GM12878 (cell line): ENCODE results near the gene MACROD2. TPM values are rescaled to one million over a fixed set of nuclear protein-coding genes. Genes with fewer than 3 reads are reported as not detected.

ENCODE experiments used
- ATAC-seq: fragments of 200-7000 bp; cut with Tn5 transposase; 3 replicates; pipeline ENCODE4 v1.9.1; 2020; ENCODE audit warnings: mild to moderate bottlenecking, moderate library complexity
- BruUV-seq: library from RNA; stranded (reverse); fragments of 400-500 nt; replicated peaks from 2 replicates; lab custom pipeline; 2021; lab: Mats Ljungman, UMichigan
- CTCF ChIA-PET: fragments of 300-600 bp; sonication (Branson Sonifier 250); formaldehyde crosslinking; extraction: SDS; loops from one replicate; lab custom pipeline; 2021; ENCODE audit warnings: inconsistent platforms; lab: Yijun Ruan, JAX
- POLR2A ChIA-PET: fragments of 350-600 bp; formaldehyde crosslinking; extraction: SDS; loops from one replicate; lab custom pipeline; 2021; ENCODE audit warnings: inconsistent platforms; lab: Charles Lee
- RAD21 ChIA-PET: fragments of 300-600 bp; sonication (Branson Sonifier 250); formaldehyde crosslinking; loops from one replicate; lab custom pipeline; 2023; ENCODE audit warnings: antibody characterized with exemption; ENCODE audit not compliant: unreplicated experiment; lab: Charles Lee
- SMC1A ChIA-PET: fragments of 300-600 bp; sonication (Branson Sonifier 250); formaldehyde crosslinking; loops from one replicate; lab custom pipeline; 2023; ENCODE audit not compliant: unreplicated experiment, uncharacterized antibody; lab: Charles Lee
- DNase-seq: peaks from one replicate; pipeline ENCODE4 v3.0.0-alpha.2; 2011; ENCODE audit warnings: low read depth, low spot score
- FAIRE-seq: peaks from 3 replicates; lab custom pipeline; 2011; peaks lifted over from hg19 to GRCh38; lab: Jason Lieb, UNC
- H2AFZ ChIP-seq: 2 replicates; pipeline ENCODE4 v1.6.0; 2011; ENCODE audit warnings: low read depth, low read length, control low read depth; ENCODE audit not compliant: control insufficient read depth
- H3K27ac ChIP-seq: 2 replicates; pipeline ENCODE4 v1.5.1; 2011; ENCODE audit warnings: control low read depth; ENCODE audit not compliant: control insufficient read depth, insufficient read depth
- H3K27me3 ChIP-seq, 2 experiments: replicated peaks in 1 of 2; 2 replicates each; pipeline versions ENCODE4 v1.6.0 to v1.6.1; 2011; ENCODE audit warnings: low read length in 1 of 2; ENCODE audit not compliant: control insufficient read depth in 2 of 2, insufficient read depth in 2 of 2
- H3K36me3 ChIP-seq, 2 experiments: 2 replicates each; pipeline ENCODE4 v1.5.1; 2011; ENCODE audit warnings: low read length in 1 of 2; ENCODE audit not compliant: control insufficient read depth in 2 of 2, insufficient read depth in 2 of 2
- H3K4me1 ChIP-seq: 2 replicates; pipeline ENCODE4 v1.6.1; 2011; ENCODE audit warnings: mild to moderate bottlenecking, low read length, moderate library complexity, mixed read lengths; ENCODE audit not compliant: control insufficient read depth, insufficient read depth
- H3K4me2 ChIP-seq: 2 replicates; pipeline ENCODE4 v1.6.0; 2011; ENCODE audit warnings: control low read depth; ENCODE audit not compliant: control insufficient read depth, insufficient read depth
- H3K4me3 ChIP-seq: fragments of 200-600 bp; sonication (generic); 2 replicates; pipeline ENCODE4 v1.5.1; 2016
- H3K79me2 ChIP-seq: 2 replicates; pipeline ENCODE4 v1.6.0; 2011; ENCODE audit warnings: low read length; ENCODE audit not compliant: control insufficient read depth, insufficient read depth
- H3K9ac ChIP-seq: 2 replicates; pipeline ENCODE4 v1.8.0; 2011; ENCODE audit warnings: low read length, control low read depth, mixed read lengths; ENCODE audit not compliant: control insufficient read depth, insufficient read depth
- H3K9me3 ChIP-seq: replicated peaks from 3 replicates; pipeline ENCODE4 v1.5.1; 2011; ENCODE audit warnings: mild to moderate bottlenecking, low read length; ENCODE audit not compliant: control insufficient read depth, insufficient read depth
- H4K20me1 ChIP-seq: 2 replicates; pipeline ENCODE4 v1.6.0; 2011; ENCODE audit not compliant: control insufficient read depth, insufficient read depth
- CEBPB ChIP-seq, 2 experiments: fragments of 150-350 bp in 1 of 2; IDR thresholded peaks; 2 replicates each; pipeline ENCODE4 v1.6.1; 2012 to 2014; ENCODE audit warnings: low read depth in 2 of 2, low read length in 2 of 2, borderline replicate concordance in 1 of 2, inconsistent platforms in 1 of 2
- CHD2 ChIP-seq: IDR thresholded peaks from 2 replicates; pipeline ENCODE4 v1.6.1; 2011; ENCODE audit warnings: low read depth, low read length, improper control_type of control experiment, borderline replicate concordance
- HDAC2 ChIP-seq: fragments of 200-600 bp; sonication (generic); IDR thresholded peaks from 2 replicates; pipeline ENCODE4 v1.6.1; 2017
- IKZF2 ChIP-seq, 2 experiments: fragments of 450-650 bp; IDR thresholded peaks; 2 replicates each; pipeline ENCODE4 v1.6.1; 2017; ENCODE audit warnings: mild to moderate bottlenecking in 2 of 2, moderate library complexity in 2 of 2
- KAT2A ChIP-seq: conservative IDR thresholded peaks from 2 replicates; pipeline ENCODE4 v1.6.1; 2011; ENCODE audit warnings: low read depth, low read length; ENCODE audit not compliant: control insufficient read depth
- NFXL1 ChIP-seq: fragments of 450-650 bp; IDR thresholded peaks from 2 replicates; pipeline ENCODE4 v1.6.1; 2017; ENCODE audit warnings: antibody characterized with exemption, mild to moderate bottlenecking, borderline replicate concordance
- NFYA ChIP-seq: IDR thresholded peaks from 2 replicates; pipeline ENCODE4 v1.6.1; 2011; ENCODE audit warnings: low read depth, mild to moderate bottlenecking, low read length, improper control_type of control experiment, borderline replicate concordance
- NR2C1 ChIP-seq: fragments of 450-650 bp; IDR thresholded peaks from 2 replicates; pipeline ENCODE4 v1.6.1; 2017; ENCODE audit warnings: antibody characterized with exemption, mild to moderate bottlenecking, moderate library complexity
- NR2C2 ChIP-seq: IDR thresholded peaks from 2 replicates; pipeline ENCODE4 v1.6.1; 2011; ENCODE audit warnings: borderline replicate concordance, low read depth; ENCODE audit not compliant: control insufficient read depth, insufficient read length
- NR2F1 ChIP-seq: fragments of 450-650 bp; conservative IDR thresholded peaks from 2 replicates; pipeline ENCODE4 v1.6.1; 2017; ENCODE audit warnings: mild to moderate bottlenecking
- SIX5 ChIP-seq: IDR thresholded peaks from 2 replicates; pipeline ENCODE4 v1.6.1; 2011; ENCODE audit warnings: mild to moderate bottlenecking, low read depth, low read length, moderate library complexity; ENCODE audit not compliant: severe bottlenecking
- STAT1 ChIP-seq: fragments of 450-650 bp; conservative IDR thresholded peaks from 2 replicates; pipeline ENCODE4 v1.6.1; 2014; ENCODE audit warnings: antibody characterized with exemption, mild to moderate bottlenecking
- YBX1 ChIP-seq: fragments of 450-650 bp; IDR thresholded peaks from 2 replicates; pipeline ENCODE4 v1.6.1; 2016; ENCODE audit warnings: antibody characterized with exemption
- ZNF24 ChIP-seq: fragments of 450-650 bp; IDR thresholded peaks from 2 replicates; pipeline ENCODE4 v1.6.1; 2017; ENCODE audit warnings: antibody characterized with exemption, mild to moderate bottlenecking
- WGBS: methylation state at CpG from one replicate; pipeline ENCODE4 v1.1.6; 2016; ENCODE audit warnings: low lambda C conversion rate; ENCODE audit not compliant: insufficient replicate concordance, insufficient coverage; ENCODE audit errors: missing lambda C conversion rate; 5-methylcytosine and 5-hydroxymethylcytosine counted together
- in situ Hi-C: fragments of 300-500 bp; cut with MboI; formaldehyde crosslinking; loops from 9 replicates; pipeline ENCODE4 v1.14.3; 2018; ENCODE audit warnings: mixed read lengths
- intact Hi-C: fragments of 100-400 bp; cut with micrococcal nuclease; formaldehyde crosslinking; loops from one replicate; pipeline ENCODE4 v1.14.2; 2022; ENCODE audit not compliant: unreplicated experiment
- polyA plus RNA-seq, 11 experiments: library from polyadenylated mRNA; depleted of rRNA in 4 of 11; unstranded in 6 of 11; stranded (reverse) in 5 of 11; fragments of >200 nt; fragmentation: Nextera tagmentation in 4 of 11; fragmentation: Illumina TruSeq in 1 of 11; extraction: Ambion mirVana in 4 of 11; extraction: Trizol in 1 of 11; gene quantifications; 1 replicate in 1 of 11; 2 replicates in 10 of 11; pipeline versions ENCODE4 v1.2.1 to v1.2.3, GENCODE V29; 2011 to 2016; ENCODE audit warnings: inconsistent platforms in 2 of 11, missing spikeins in 2 of 11, low read depth in 1 of 11
- total RNA-seq, 4 experiments: library from RNA; depleted of rRNA in 3 of 4; stranded (reverse); fragments of >200 nt in 3 of 4; fragmentation: Illumina TruSeq in 1 of 4; extraction: Trizol in 1 of 4; gene quantifications; 2 replicates each; pipeline versions ENCODE4 v1.2.1 to v1.2.3, GENCODE V29; 2013 to 2021
- TF ChIP-seq, protein P1 (sequence below): IDR thresholded peaks from 2 replicates; pipeline ENCODE4 v1.6.1; 2012; ENCODE audit warnings: improper control_type of control experiment, low read depth, low read length; ENCODE audit not compliant: insufficient replicate concordance
- TF ChIP-seq, protein P2 (sequence below): IDR thresholded peaks from 2 replicates; pipeline ENCODE4 v1.6.1; 2012; ENCODE audit warnings: low read depth, low read length, improper control_type of control experiment
- TF ChIP-seq, protein P3 (sequence below): fragments of 450-650 bp; IDR thresholded peaks from 2 replicates; pipeline ENCODE4 v1.6.1; 2018; ENCODE audit warnings: mild to moderate bottlenecking, low read depth, moderate library complexity; ENCODE audit not compliant: partially characterized antibody

MACROD2 gene
- total and polyA plus RNA-seq, 10 of the 15 experiments (the other 5 are each of a cell fraction or from before 2014, with no cell fraction given): 1.1 to 21.5 (median 2.2) TPM

DNA sequence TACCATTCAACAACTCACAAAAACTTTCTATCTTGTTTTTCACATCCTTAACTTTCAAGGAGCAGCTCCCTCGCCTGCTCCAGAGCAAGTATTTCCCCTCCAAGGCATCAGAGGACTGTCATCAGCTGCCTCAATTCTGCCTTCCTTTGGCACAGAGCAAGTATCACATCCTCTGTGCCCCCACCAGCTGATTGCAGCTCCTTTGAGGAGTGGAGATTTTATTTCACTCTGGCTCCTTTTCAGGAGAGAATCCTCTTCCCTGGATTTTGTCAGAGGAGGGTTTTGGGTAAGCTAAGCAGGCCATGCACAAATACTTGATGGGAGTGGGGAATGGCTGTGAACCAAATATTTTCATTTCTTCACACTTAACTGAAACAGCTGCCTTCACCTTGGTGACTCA is 952.6 kb downstream of the MACROD2 start:
- ChIA-PET POLR2A (no interaction called here), RAD21 (interaction anchor here (0.7 to 1.8 kb wide), 3 partner anchors 219 to 610 kb away, joined by 3 to 12 read pairs (median 3); partner anchors contain the start of gene FLRT3), CTCF (interaction anchor here (1.1 to 2.7 kb wide), 6 partner anchors 15 to 613 kb away, joined by 3 to 14 read pairs (median 4); partner anchors contain the start of gene FLRT3), SMC1A (interaction anchor here (1.2 to 1.6 kb wide), 4 partner anchors 33 to 610 kb away, joined by 3 to 6 read pairs (median 4); partner anchors contain the start of gene FLRT3)
- no peak overlapping the region for H3K9ac ChIP-seq
- H3K4me2 ChIP-seq: no peak overlapping the region
- no peaks in the 10 kb centered on the region for H3K27me3 ChIP-seq
- no peaks in the 10 kb centered on the region for H4K20me1 ChIP-seq
- no TSS peak for BruUV-seq
- DNase-seq: no peak
- no peak for TF ChIP-seq HDAC2
- no peak for TF ChIP-seq CEBPB (IDR thresholded peaks at IDR 0.05; ENCODE audit: borderline replicate concordance in 1 of 2, low read depth in 2 of 2, low read length in 2 of 2)
- TF ChIP-seq, protein P1, sequence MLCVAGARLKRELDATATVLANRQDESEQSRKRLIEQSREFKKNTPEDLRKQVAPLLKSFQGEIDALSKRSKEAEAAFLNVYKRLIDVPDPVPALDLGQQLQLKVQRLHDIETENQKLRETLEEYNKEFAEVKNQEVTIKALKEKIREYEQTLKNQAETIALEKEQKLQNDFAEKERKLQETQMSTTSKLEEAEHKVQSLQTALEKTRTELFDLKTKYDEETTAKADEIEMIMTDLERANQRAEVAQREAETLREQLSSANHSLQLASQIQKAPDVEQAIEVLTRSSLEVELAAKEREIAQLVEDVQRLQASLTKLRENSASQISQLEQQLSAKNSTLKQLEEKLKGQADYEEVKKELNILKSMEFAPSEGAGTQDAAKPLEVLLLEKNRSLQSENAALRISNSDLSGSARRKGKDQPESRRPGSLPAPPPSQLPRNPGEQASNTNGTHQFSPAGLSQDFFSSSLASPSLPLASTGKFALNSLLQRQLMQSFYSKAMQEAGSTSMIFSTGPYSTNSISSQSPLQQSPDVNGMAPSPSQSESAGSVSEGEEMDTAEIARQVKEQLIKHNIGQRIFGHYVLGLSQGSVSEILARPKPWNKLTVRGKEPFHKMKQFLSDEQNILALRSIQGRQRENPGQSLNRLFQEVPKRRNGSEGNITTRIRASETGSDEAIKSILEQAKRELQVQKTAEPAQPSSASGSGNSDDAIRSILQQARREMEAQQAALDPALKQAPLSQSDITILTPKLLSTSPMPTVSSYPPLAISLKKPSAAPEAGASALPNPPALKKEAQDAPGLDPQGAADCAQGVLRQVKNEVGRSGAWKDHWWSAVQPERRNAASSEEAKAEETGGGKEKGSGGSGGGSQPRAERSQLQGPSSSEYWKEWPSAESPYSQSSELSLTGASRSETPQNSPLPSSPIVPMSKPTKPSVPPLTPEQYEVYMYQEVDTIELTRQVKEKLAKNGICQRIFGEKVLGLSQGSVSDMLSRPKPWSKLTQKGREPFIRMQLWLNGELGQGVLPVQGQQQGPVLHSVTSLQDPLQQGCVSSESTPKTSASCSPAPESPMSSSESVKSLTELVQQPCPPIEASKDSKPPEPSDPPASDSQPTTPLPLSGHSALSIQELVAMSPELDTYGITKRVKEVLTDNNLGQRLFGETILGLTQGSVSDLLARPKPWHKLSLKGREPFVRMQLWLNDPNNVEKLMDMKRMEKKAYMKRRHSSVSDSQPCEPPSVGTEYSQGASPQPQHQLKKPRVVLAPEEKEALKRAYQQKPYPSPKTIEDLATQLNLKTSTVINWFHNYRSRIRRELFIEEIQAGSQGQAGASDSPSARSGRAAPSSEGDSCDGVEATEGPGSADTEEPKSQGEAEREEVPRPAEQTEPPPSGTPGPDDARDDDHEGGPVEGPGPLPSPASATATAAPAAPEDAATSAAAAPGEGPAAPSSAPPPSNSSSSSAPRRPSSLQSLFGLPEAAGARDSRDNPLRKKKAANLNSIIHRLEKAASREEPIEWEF: no peak
- no peak for TF ChIP-seq NFXL1
- TF ChIP-seq CHD2: no peak
- TF ChIP-seq NR2C2: no peak
- TF ChIP-seq STAT1: no peak
- TF ChIP-seq, protein P2, sequence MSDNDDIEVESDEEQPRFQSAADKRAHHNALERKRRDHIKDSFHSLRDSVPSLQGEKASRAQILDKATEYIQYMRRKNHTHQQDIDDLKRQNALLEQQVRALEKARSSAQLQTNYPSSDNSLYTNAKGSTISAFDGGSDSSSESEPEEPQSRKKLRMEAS: no peak
- no peak for TF ChIP-seq NR2C1
- TF ChIP-seq ZNF24: no peak
- no peak for TF ChIP-seq KAT2A
- no peak for TF ChIP-seq NFYA
- no peak for TF ChIP-seq YBX1
- no peak for TF ChIP-seq NR2F1
- TF ChIP-seq, protein P3, sequence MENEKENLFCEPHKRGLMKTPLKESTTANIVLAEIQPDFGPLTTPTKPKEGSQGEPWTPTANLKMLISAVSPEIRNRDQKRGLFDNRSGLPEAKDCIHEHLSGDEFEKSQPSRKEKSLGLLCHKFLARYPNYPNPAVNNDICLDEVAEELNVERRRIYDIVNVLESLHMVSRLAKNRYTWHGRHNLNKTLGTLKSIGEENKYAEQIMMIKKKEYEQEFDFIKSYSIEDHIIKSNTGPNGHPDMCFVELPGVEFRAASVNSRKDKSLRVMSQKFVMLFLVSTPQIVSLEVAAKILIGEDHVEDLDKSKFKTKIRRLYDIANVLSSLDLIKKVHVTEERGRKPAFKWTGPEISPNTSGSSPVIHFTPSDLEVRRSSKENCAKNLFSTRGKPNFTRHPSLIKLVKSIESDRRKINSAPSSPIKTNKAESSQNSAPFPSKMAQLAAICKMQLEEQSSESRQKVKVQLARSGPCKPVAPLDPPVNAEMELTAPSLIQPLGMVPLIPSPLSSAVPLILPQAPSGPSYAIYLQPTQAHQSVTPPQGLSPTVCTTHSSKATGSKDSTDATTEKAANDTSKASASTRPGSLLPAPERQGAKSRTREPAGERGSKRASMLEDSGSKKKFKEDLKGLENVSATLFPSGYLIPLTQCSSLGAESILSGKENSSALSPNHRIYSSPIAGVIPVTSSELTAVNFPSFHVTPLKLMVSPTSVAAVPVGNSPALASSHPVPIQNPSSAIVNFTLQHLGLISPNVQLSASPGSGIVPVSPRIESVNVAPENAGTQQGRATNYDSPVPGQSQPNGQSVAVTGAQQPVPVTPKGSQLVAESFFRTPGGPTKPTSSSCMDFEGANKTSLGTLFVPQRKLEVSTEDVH: no peak
- TF ChIP-seq IKZF2 (IDR thresholded peaks at IDR 0.05): no peak
- no peak for TF ChIP-seq SIX5
- in situ Hi-C loops (no loop called here), intact Hi-C loops (no loop called here)
- no peak overlapping the region for H2AFZ ChIP-seq
- H3K4me1 ChIP-seq: no peaks in the 10 kb centered on the region
- no peaks in the 10 kb centered on the region for H3K79me2 ChIP-seq
- WGBS: 10% methylated on average over 1 of the region's 1 CpG
- no peak overlapping the region for H3K27ac ChIP-seq
- H3K4me3 ChIP-seq: no peak overlapping the region
- ATAC-seq: no peak
- FAIRE-seq: no peak
- no peaks in the 10 kb centered on the region for H3K36me3 ChIP-seq
- H3K9me3 ChIP-seq: no peaks in the 10 kb centered on the region
